ENCODE measurements around the gene NUTM2D.
"Not testable (repeated sequence)": the region's sequence is repeated elsewhere in the genome, so short reads cannot be mapped to it uniquely, and the experiment has no call there.

DNA sequence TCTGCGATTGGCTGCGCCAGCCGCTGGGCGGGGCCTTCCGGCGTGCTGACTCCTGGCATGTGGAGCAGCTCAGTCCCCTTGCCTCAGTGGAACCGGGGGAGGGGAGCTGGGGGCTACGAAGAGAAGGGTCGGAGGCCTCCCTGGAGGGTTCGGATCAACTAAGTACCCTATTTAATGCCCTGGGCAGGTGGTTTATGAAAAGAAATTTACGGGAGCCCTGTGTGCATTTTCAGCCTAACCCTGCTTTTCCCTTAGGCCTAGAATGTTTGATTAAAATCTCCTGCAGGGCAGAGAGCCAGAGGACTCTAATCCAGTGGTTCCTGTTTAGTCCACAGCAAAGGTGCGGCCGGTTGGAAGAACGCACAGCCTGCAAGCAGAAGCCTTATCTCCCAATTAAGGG, 33.8 kb downstream of the NUTM2D start:
- not testable (repeated sequence) for TF ChIP-seq CTCF (IDR thresholded peaks at IDR 0.05); ZFX (IDR thresholded peaks at IDR 0.05; ENCODE audit: borderline replicate concordance)

Data from 22Rv1 (cell line).